IPS DF 6.9 (cell line): ENCODE measurements around the gene MAP3K5.

ENCODE experiments used
- DNase-seq: peaks from one replicate; pipeline ENCODE4 v3.0.0-alpha.2; 2013; ENCODE audit warnings: low read depth, low spot score
- H3K27ac ChIP-seq: one replicate; pipeline ENCODE4 v1.5.1; 2013; ENCODE audit warnings: low read length, control low read depth
- H3K27me3 ChIP-seq: 2 replicates; pipeline ENCODE4 v1.6.1; 2013; ENCODE audit warnings: mild to moderate bottlenecking, low read length; ENCODE audit not compliant: control insufficient read depth, insufficient read depth
- H3K36me3 ChIP-seq: 2 replicates; pipeline ENCODE4 v1.6.1; 2013; ENCODE audit warnings: low read length; ENCODE audit not compliant: control insufficient read depth, insufficient read depth
- H3K4me1 ChIP-seq: 2 replicates; pipeline ENCODE4 v1.6.1; 2013; ENCODE audit warnings: low read length; ENCODE audit not compliant: control insufficient read depth, insufficient read depth
- H3K4me3 ChIP-seq: 2 replicates; pipeline ENCODE4 v1.5.1; 2013; ENCODE audit warnings: mild to moderate bottlenecking, low read length
- H3K9me3 ChIP-seq: 2 replicates; pipeline ENCODE4 v1.6.1; 2013; ENCODE audit warnings: low read length, inconsistent platforms; ENCODE audit not compliant: control insufficient read depth, insufficient read depth
- WGBS: extraction: QIAGEN DNeasy Blood & Tissue Kit; methylation state at CpG from one replicate; pipeline ENCODE4 v1.1.7; 2013; ENCODE audit warnings: mixed read lengths, missing lambda C conversion rate; ENCODE audit not compliant: insufficient read length, insufficient coverage; 5-methylcytosine and 5-hydroxymethylcytosine counted together

MAP3K5 gene

DNA sequence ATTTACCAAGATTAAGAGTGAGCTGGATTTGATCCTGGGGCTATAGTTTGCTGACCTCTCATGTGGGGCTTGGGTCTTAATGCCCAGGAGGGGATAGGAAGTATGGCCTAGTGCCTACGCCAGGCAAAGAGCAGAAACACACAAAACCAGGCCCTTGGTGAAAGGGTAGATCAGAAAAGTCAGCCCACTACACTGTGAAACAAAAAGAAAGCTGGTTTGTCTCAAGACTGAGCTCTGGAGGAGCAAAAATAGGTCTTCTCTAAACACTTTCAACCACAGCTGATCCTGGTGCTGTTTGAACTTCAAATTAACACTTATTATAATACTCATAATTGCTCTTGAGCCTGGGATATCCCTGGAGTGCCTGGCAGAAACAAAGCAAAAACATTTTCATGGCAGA is 167.0 kb downstream of the MAP3K5 start:
- Histone ChIP-seq H3K9me3 (no peaks in the 10 kb centered on the region), H3K27ac (no peak overlapping the region), H3K4me3 (no peak overlapping the region), H3K36me3 (no peaks in the 10 kb centered on the region), H3K4me1 (no peaks in the 10 kb centered on the region), H3K27me3 (no peaks in the 10 kb centered on the region)
- no CpG with 5 or more reads among the region's 1 CpG for WGBS
- no peak for DNase-seq

DNA sequence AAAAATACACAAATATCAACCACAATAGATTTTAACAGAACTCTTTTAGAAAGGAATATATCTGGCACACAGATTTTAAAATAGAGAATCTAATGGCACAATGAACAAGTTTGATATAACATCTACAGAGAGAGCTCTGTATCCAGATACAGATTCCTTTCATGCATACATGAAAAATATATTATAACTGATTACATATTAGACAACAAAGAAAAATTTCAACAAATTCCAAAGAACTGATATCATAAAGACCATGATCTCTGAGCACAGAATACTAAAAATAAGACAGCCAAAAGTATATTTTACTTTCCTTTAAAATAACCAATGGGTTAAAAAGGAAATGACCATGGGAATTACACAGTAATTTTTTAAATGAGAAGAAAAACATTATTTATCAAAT is 167.9 kb downstream of the MAP3K5 start:
- Histone ChIP-seq H3K36me3 (no peaks in the 10 kb centered on the region), H3K4me1 (no peaks in the 10 kb centered on the region), H3K9me3 (no peaks in the 10 kb centered on the region), H3K4me3 (no peak overlapping the region), H3K27me3 (no peaks in the 10 kb centered on the region), H3K27ac (no peak overlapping the region)
- no peak for DNase-seq

DNA sequence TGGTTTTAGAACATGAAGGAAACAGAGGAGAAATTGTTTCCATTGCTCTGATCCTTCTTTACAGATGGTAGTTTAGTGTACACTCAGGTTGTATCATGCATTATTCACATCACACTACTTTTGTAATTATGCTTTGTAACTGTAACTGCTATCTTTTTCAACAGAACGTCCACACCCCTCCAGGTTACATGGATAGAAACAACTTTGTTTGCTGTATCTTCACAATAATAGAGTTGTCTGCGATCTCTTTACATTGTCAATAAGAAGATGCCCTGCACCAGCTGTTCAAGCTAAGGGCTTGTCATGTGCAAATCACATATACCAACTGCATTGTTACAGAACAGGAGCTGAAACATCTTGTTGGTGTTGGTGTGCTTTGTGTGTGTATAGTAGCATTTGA is 174.2 kb downstream of the MAP3K5 start:
- no peak overlapping the region for H3K4me3 ChIP-seq
- no peak for DNase-seq
- H3K27ac ChIP-seq, result no peak overlapping the region
- H3K27me3 ChIP-seq, result no peaks in the 10 kb centered on the region
- no peaks in the 10 kb centered on the region for H3K9me3 ChIP-seq
- no peaks in the 10 kb centered on the region for H3K36me3 ChIP-seq
- no CpG with 5 or more reads among the region's 2 CpGs for WGBS
- peaks cover 3% of the 10 kb centered on the region; the same call in 1 of the 2 replicates for H3K4me1 ChIP-seq

DNA sequence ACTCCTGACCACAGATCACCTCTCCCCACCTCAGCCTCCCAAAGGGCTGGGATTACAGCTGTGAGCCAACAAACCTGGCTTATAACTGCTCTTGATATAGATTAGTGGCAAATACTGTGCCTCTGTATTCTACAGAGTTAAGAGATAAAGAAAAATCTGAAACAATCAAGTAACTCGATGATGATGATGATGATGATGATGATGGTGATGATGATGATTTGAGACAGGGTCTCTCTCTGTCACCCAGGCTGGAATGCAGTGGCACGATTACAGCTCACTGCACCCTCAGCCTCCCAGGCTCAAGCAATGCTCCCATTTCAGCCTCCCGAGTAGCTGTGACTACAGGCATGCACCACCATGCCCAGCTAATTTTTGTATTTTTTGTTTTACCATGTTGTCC is 175.8 kb downstream of the MAP3K5 start:
- H3K27ac ChIP-seq, result no peak overlapping the region
- no peak overlapping the region for H3K4me3 ChIP-seq
- H3K27me3 ChIP-seq, result no peaks in the 10 kb centered on the region
- H3K36me3 ChIP-seq, result no peaks in the 10 kb centered on the region
- no peaks in the 10 kb centered on the region for H3K9me3 ChIP-seq
- WGBS, result no CpG with 5 or more reads among the region's 3 CpGs
- peaks cover 3% of the 10 kb centered on the region; the same call in 1 of the 2 replicates for H3K4me1 ChIP-seq
- no peak for DNase-seq

DNA sequence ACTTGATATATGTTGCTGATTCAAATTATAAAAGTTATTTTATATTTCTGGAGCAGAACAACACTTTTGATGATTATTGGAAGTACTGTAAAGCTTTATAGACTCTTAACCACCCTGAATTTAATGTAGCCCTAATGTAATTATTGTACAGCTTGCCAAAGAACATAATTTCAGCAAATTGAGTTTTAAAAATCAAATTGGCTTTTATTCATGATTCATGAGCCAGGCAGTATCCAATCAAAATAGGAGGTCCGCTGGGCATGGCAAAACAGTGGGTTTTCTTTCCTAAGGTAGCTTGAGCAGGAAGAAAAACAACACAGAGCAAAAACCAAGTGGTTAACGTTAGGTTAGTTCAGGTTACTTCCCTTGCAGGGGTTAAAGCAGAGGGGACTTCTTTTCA is 177.3 kb downstream of the MAP3K5 start:
- Histone ChIP-seq H3K4me1 (peaks cover 4% of the 10 kb centered on the region; the same call in 1 of the 2 replicates), H3K36me3 (no peaks in the 10 kb centered on the region), H3K9me3 (no peaks in the 10 kb centered on the region), H3K4me3 (no peak overlapping the region), H3K27me3 (no peaks in the 10 kb centered on the region), H3K27ac (no peak overlapping the region)
- no CpG with 5 or more reads among the region's 2 CpGs for WGBS
- DNase-seq, result no peak

DNA sequence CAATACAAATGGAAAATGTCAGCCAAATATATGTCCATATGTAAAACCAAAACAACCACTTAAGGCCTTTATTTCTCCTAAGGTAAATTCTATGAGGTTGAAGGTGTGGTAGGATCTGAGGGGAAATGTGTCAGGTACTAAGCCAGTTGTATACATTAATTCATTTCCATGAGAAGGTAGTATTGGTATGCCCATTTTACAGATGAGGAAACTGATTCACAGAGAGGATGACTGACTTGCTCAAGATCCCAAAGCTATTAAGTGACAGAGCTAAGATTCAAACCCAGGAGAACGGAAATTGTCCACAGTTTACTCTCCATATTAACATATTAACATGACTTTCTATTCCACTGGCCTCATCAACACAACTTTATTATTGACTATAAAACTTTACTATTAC is 177.9 kb downstream of the MAP3K5 start:
- DNase-seq, result no peak
- no CpG with 5 or more reads among the region's 1 CpG for WGBS
- H3K4me1 ChIP-seq, result peaks cover 4% of the 10 kb centered on the region; the same call in 1 of the 2 replicates

DNA sequence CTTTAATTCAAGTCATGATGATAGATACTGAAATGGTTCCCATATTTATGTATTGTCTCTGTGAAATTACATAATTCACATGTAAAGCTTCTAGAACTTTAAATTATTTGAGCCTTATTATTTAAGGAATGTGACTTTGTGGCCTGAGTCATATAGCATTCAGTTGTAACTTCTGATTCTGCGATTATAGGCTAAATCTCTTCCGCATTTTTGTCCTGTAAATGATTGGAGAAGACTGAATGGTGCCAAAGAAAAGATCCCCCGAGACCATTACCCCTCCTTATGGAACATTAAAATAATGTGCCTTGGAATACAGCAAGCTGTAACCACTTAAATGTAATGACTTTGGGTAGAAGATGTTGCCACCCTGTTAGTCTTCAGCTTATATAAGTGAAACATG is 178.8 kb downstream of the MAP3K5 start:
- no peaks in the 10 kb centered on the region for H3K9me3 ChIP-seq
- DNase-seq, result no peak
- no peaks in the 10 kb centered on the region for H3K27me3 ChIP-seq
- H3K4me3 ChIP-seq, result no peak overlapping the region
- WGBS, result no CpG with 5 or more reads among the region's 3 CpGs
- H3K4me1 ChIP-seq, result peaks cover 2% of the 10 kb centered on the region; the same call in 1 of the 2 replicates
- no peak overlapping the region for H3K27ac ChIP-seq
- no peaks in the 10 kb centered on the region for H3K36me3 ChIP-seq

More for the DNA sequence above, 177.9 kb downstream of the MAP3K5 start:
- Histone ChIP-seq H3K9me3 (no peaks in the 10 kb centered on the region), H3K27ac (no peak overlapping the region), H3K27me3 (no peaks in the 10 kb centered on the region), H3K4me3 (no peak overlapping the region), H3K36me3 (no peaks in the 10 kb centered on the region)

DNA sequence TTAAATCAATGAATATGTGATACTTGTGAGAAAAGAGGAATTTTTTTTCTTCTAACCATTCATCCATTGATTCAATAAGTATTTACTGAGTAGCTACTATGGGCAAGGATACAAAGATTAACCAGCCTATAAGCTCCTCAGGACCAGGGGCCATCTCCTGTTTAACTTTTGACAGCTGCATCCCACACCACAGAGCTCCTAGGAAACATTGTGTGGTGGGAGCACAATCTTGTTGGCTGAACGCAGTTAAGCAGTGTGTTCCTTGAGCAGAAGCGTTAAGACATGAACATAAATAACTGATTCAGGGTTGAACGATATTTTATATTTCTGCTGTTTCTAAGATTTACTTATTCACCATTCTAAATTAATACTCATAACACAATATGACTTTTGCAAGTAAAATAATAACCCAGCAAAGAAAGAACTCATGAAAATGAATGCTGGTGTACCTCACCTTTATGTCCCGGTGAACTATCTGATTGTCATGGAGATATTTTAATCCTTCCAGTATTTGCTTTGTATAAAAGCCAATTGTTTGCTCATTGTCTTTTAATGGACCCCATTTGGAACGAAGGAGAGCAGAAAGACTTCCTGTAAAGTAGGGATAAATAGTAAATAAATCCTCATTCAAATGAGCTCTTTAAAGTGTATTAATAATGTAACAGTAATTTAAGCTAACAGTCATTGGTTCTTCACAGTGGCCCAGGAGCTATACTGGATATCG is 179.4 kb downstream of the MAP3K5 start:
- Histone ChIP-seq H3K36me3 (no peaks in the 10 kb centered on the region), H3K9me3 (no peaks in the 10 kb centered on the region), H3K27me3 (no peaks in the 10 kb centered on the region), H3K4me1 (peaks cover 3% of the 10 kb centered on the region; the same call in 1 of the 2 replicates), H3K27ac (no peak overlapping the region), H3K4me3 (no peak overlapping the region)
- no CpG with 5 or more reads among the region's 6 CpGs for WGBS
- no peak for DNase-seq

DNA sequence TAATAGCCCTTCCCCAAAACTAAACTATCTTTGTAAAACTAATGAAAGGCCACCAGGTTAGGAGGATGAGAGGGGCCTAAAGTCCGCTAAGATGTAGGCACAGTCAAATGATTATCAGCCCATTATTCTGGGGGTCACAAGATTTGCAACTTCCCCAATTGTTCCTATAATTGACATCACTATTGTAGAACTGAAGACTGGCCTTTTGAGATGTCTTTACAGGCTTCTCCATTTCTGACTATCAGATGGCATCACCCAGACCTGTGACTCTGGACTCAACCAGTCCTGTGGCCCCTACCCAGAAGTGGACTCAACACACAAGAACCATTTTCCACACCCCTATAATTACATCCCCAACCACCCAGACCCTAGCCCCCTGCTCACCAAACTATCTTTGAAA is 180.5 kb downstream of the MAP3K5 start:
- no peaks in the 10 kb centered on the region for H3K36me3 ChIP-seq
- peaks cover 3% of the 10 kb centered on the region; the same call in 1 of the 2 replicates for H3K4me1 ChIP-seq
- no peak overlapping the region for H3K27ac ChIP-seq
- H3K27me3 ChIP-seq, result no peaks in the 10 kb centered on the region
- WGBS, result no CpG with 5 or more reads among the region's 1 CpG
- H3K4me3 ChIP-seq, result no peak overlapping the region
- DNase-seq, result no peak
- no peaks in the 10 kb centered on the region for H3K9me3 ChIP-seq

DNA sequence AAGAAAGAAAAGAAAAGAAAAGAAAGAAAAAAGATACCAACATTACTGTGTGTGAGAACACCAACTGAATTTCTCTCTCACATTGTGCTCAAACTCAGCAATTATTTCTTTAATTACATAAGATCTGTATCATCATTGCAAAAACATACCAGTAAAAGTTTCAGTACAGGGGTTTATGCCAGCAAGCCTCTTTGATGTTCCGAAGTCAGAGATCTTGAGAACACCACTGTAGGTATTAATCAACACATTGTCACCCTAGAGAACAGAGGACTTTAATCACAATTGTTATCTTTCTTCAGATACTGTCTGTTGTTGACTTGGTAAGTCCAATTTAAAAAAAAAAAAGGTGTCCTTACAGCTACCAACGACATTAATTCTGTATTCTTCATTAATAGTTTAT is 181.1 kb downstream of the MAP3K5 start:
- Histone ChIP-seq H3K4me3 (no peak overlapping the region), H3K9me3 (no peaks in the 10 kb centered on the region), H3K36me3 (no peaks in the 10 kb centered on the region), H3K27me3 (no peaks in the 10 kb centered on the region), H3K4me1 (peaks cover 3% of the 10 kb centered on the region; the same call in 1 of the 2 replicates), H3K27ac (no peak overlapping the region)
- no CpG with 5 or more reads among the region's 2 CpGs for WGBS
- DNase-seq, result no peak
